GM18505 (cell line): ENCODE results near the gene SLC44A5.
"Not testable (repeated sequence)": the region's sequence is repeated elsewhere in the genome, so short reads cannot be mapped to it uniquely, and the experiment has no call there.

ENCODE experiments used
- ATAC-seq: cut with Tn5 transposase; IDR thresholded peaks from one replicate; pipeline ENCODE4 v1.9.1; 2021; ENCODE audit not compliant: unreplicated experiment
- POLR2A ChIP-seq: IDR thresholded peaks from 4 replicates; pipeline ENCODE4 v1.6.1; 2011; ENCODE audit warnings: borderline replicate concordance; ENCODE audit not compliant: insufficient read depth, insufficient read length; ENCODE audit errors: extremely low read depth

The SLC44A5 gene

GRCh38 chr1:75521658-75522057 lies 89.3 kb downstream of the SLC44A5 start:
- TF ChIP-seq POLR2A = no peak
- no peak for ATAC-seq

GRCh38 chr1:75520862-75521475 lies 89.9 kb downstream of the SLC44A5 start:
- no peak for ATAC-seq
- TF ChIP-seq POLR2A = no peak

- no peak for ATAC-seq
- no peak for TF ChIP-seq POLR2A
Observed at GRCh38 chr1:75519651-75520427, 91.1 kb downstream of the SLC44A5 start.

GRCh38 chr1:75518686-75519085 lies 92.2 kb downstream of the SLC44A5 start:
- TF ChIP-seq POLR2A = no peak
- no peak for ATAC-seq

- no peak for ATAC-seq
- no peak for TF ChIP-seq POLR2A
Observed at GRCh38 chr1:75514270-75514669, 96.6 kb downstream of the SLC44A5 start.

GRCh38 chr1:75506976-75507375 lies 103.9 kb downstream of the SLC44A5 start:
- no peak for ATAC-seq
- TF ChIP-seq POLR2A = no peak

GRCh38 chr1:75503221-75503974 lies 107.5 kb downstream of the SLC44A5 start:
- TF ChIP-seq POLR2A = no peak
- ATAC-seq = no peak

- TF ChIP-seq POLR2A = no peak
- no peak for ATAC-seq
Observed at GRCh38 chr1:75502776-75503175, 108.1 kb downstream of the SLC44A5 start.

GRCh38 chr1:75501577-75502295 lies 109.2 kb downstream of the SLC44A5 start:
- no peak for TF ChIP-seq POLR2A
- no peak for ATAC-seq

GRCh38 chr1:75492011-75492410 lies 118.9 kb downstream of the SLC44A5 start:
- ATAC-seq = no peak
- TF ChIP-seq POLR2A = no peak

GRCh38 chr1:75487399-75487798 lies 123.5 kb downstream of the SLC44A5 start:
- no peak for ATAC-seq
- TF ChIP-seq POLR2A = no peak

GRCh38 chr1:75484789-75485188 lies 126.1 kb downstream of the SLC44A5 start:
- TF ChIP-seq POLR2A = no peak
- ATAC-seq = no peak

- no peak for ATAC-seq
- TF ChIP-seq POLR2A = no peak
Observed at GRCh38 chr1:75482951-75483350, 128.0 kb downstream of the SLC44A5 start.

- not testable (repeated sequence) for ATAC-seq
Observed at GRCh38 chr1:75476486-75476885, 134.4 kb downstream of the SLC44A5 start.

- no peak for TF ChIP-seq POLR2A
- no peak for ATAC-seq
Observed at GRCh38 chr1:75475696-75476095, 135.2 kb downstream of the SLC44A5 start.
